HepG2 (cell line): ENCODE results near the gene HSPA1A. TPM values are rescaled to one million over a fixed set of nuclear protein-coding genes. Genes with fewer than 3 reads are reported as not detected.
A peak's percentile ranks its signal among the peaks of the same experiment; 100 is the strongest.

Experiments
- ELF3 ChIP-seq: IDR thresholded peaks from 2 replicates; pipeline ENCODE4 v1.6.1; 2016; ENCODE audit warnings: missing genetic modification reagents, missing compliant biosample characterization
- EP300 ChIP-seq, 3 experiments: sonication (generic) in 1 of 3; formaldehyde crosslinking in 1 of 3; IDR thresholded peaks; 2 replicates each; pipeline versions ENCODE4 v1.5.1 to v1.6.1; 2011 to 2020; ENCODE audit warnings: low read depth in 2 of 3, low read length in 2 of 3, borderline replicate concordance in 1 of 3, improper control_type of control experiment in 1 of 3, mild to moderate bottlenecking in 1 of 3, missing genetic modification reagents in 1 of 3, moderate library complexity in 1 of 3
- FOXK1 ChIP-seq: sonication (generic); formaldehyde crosslinking; IDR thresholded peaks from 2 replicates; pipeline ENCODE4 v1.4.0; 2020; ENCODE audit warnings: low read depth, missing genetic modification reagents, borderline replicate concordance
- HIVEP1 ChIP-seq: sonication (generic); formaldehyde crosslinking; IDR thresholded peaks from 2 replicates; pipeline ENCODE4 v1.4.0; 2020; ENCODE audit warnings: mild to moderate bottlenecking, missing genetic modification reagents
- HOXA3 ChIP-seq: sonication (generic); formaldehyde crosslinking; IDR thresholded peaks from 2 replicates; pipeline ENCODE4 v1.5.0; 2020; ENCODE audit warnings: missing genetic modification reagents
- KMT2B ChIP-seq: IDR thresholded peaks from 2 replicates; pipeline ENCODE4 v1.6.1; 2016; ENCODE audit warnings: missing genetic modification reagents, missing compliant biosample characterization
- MYC ChIP-seq: sonication (generic); formaldehyde crosslinking; IDR thresholded peaks from 2 replicates; pipeline ENCODE4 v1.9.0; 2021; ENCODE audit warnings: missing genetic modification reagents, borderline replicate concordance
- NFKBIZ ChIP-seq: IDR thresholded peaks from 2 replicates; pipeline ENCODE4 v1.6.1; 2018; ENCODE audit warnings: missing genetic modification reagents, missing compliant biosample characterization
- RFXAP ChIP-seq: sonication (generic); formaldehyde crosslinking; IDR thresholded peaks from 2 replicates; pipeline ENCODE4 v1.4.0; 2020; ENCODE audit warnings: missing genetic modification reagents, borderline replicate concordance
- SALL1 ChIP-seq: sonication (generic); formaldehyde crosslinking; IDR thresholded peaks from 2 replicates; pipeline ENCODE4 v1.8.0; 2022; ENCODE audit warnings: mild to moderate bottlenecking, missing genetic modification reagents
- SAP130 ChIP-seq: IDR thresholded peaks from 2 replicates; pipeline ENCODE4 v1.6.1; 2016; ENCODE audit warnings: low read depth
- SMC3 ChIP-seq: IDR thresholded peaks from 2 replicates; pipeline ENCODE4 v1.6.1; 2011; ENCODE audit warnings: low read length, improper control_type of control experiment
- SMYD3 ChIP-seq: sonication (generic); formaldehyde crosslinking; IDR thresholded peaks from 2 replicates; pipeline ENCODE4 v1.8.1; 2023; ENCODE audit warnings: mild to moderate bottlenecking, missing genetic modification reagents
- TGIF2 ChIP-seq: IDR thresholded peaks from 2 replicates; pipeline ENCODE4 v1.6.1; 2016; ENCODE audit warnings: control low read depth, missing compliant biosample characterization
- TRAFD1 ChIP-seq: sonication (generic); formaldehyde crosslinking; IDR thresholded peaks from 2 replicates; pipeline ENCODE4 v1.5.1; 2020; ENCODE audit warnings: missing genetic modification reagents, mild to moderate bottlenecking, borderline replicate concordance
- U2AF1 ChIP-seq: fragments of 200-400 bp; formaldehyde crosslinking; optimal IDR thresholded peaks from 2 replicates; pipeline ENCODE3; 2017; ENCODE audit warnings: mild to moderate bottlenecking, low read depth, low read length
- YY1 ChIP-seq: IDR thresholded peaks from 2 replicates; pipeline ENCODE4 v1.6.1; 2011; ENCODE audit warnings: low read length, low read depth, moderate library complexity, mild to moderate bottlenecking; ENCODE audit not compliant: insufficient read depth, insufficient replicate concordance
- ZFP36L2 ChIP-seq: sonication (generic); formaldehyde crosslinking; IDR thresholded peaks from 2 replicates; pipeline ENCODE4 v1.4.0; 2020; ENCODE audit warnings: missing genetic modification reagents
- ZNF160 ChIP-seq: sonication (generic); formaldehyde crosslinking; IDR thresholded peaks from 2 replicates; pipeline ENCODE4 v1.8.0; 2022; ENCODE audit warnings: mild to moderate bottlenecking, inconsistent platforms, missing genetic modification reagents
- ZNF276 ChIP-seq: sonication (generic); formaldehyde crosslinking; IDR thresholded peaks from 2 replicates; pipeline ENCODE4 v1.4.0; 2020; ENCODE audit warnings: mild to moderate bottlenecking, low read depth, missing genetic modification reagents
- ZNF431 ChIP-seq: sonication (generic); formaldehyde crosslinking; IDR thresholded peaks from 2 replicates; pipeline ENCODE4 v1.9.0; 2022; ENCODE audit warnings: missing genetic modification reagents, low read depth, mild to moderate bottlenecking, borderline replicate concordance
- ZNF580 ChIP-seq: IDR thresholded peaks from 2 replicates; pipeline ENCODE4 v1.6.1; 2016; ENCODE audit warnings: low read depth, borderline replicate concordance
- ZNF710 ChIP-seq: sonication (generic); formaldehyde crosslinking; IDR thresholded peaks from 2 replicates; pipeline ENCODE4 v1.5.0; 2020; ENCODE audit warnings: mild to moderate bottlenecking, missing genetic modification reagents, borderline replicate concordance
- ZSCAN30 ChIP-seq: sonication (generic); formaldehyde crosslinking; IDR thresholded peaks from 2 replicates; pipeline ENCODE4 v1.5.0; 2020; ENCODE audit warnings: mild to moderate bottlenecking, missing genetic modification reagents
- polyA plus RNA-seq, 8 experiments: library from polyadenylated mRNA; depleted of rRNA in 3 of 8; stranded (reverse) in 7 of 8; unstranded in 1 of 8; fragments of >200 nt; fragmentation: Illumina TruSeq in 4 of 8; extraction: Trizol in 4 of 8; gene quantifications; 2 replicates each; pipeline versions ENCODE4 v1.2.1 to v1.2.3, GENCODE V29; 2011 to 2016; ENCODE audit warnings: low read depth in 4 of 8, missing spikeins in 1 of 8, mixed read lengths in 1 of 8; ENCODE audit not compliant: insufficient read depth in 1 of 8
- total RNA-seq, 5 experiments: library from RNA; depleted of rRNA; stranded (reverse); fragments of >200 nt; fragmentation: Illumina TruSeq; extraction: Trizol; gene quantifications; 2 replicates each; pipeline ENCODE4 v1.2.3, GENCODE V29; 2016; ENCODE audit warnings: low read depth in 1 of 5

Gene HSPA1A
- total and polyA plus RNA-seq, 2 of the 13 experiments (the other 11 are each of a cell fraction or from before 2014, with no cell fraction given) = 44.5 to 85.0 TPM

- TF ChIP-seq RFXAP (CRISPR knock-in tag) (no peak), ZNF431 (CRISPR knock-in tag) (no peak), ZSCAN30 (CRISPR knock-in tag) (no peak), ZNF276 (CRISPR knock-in tag) (0 out of 2 replicates have a peak, but pooled peaks have one; percentile 61), SAP130 (CRISPR knock-in tag) (peak; percentile 76), ZNF710 (CRISPR knock-in tag) (peak; percentile 49; the same call in 1 of the 2 replicates), HIVEP1 (CRISPR knock-in tag) (peak; percentile 69; the same call in 1 of the 2 replicates), FOXK1 (peak; percentile 76; the same call in 1 of the 2 replicates), HOXA3 (CRISPR knock-in tag) (peak; percentile 30; the same call in 1 of the 2 replicates), EP300 (IDR thresholded peaks at IDR 0.05; ENCODE audit: low read depth in 2 of 2, low read length in 2 of 2) (no peak), EP300 (CRISPR knock-in tag; IDR thresholded peaks at IDR 0.05; ENCODE audit: borderline replicate concordance) (0 out of 2 replicates have a peak, but pooled peaks have one; percentile 12), ZFP36L2 (CRISPR knock-in tag) (no peak), TRAFD1 (no peak), U2AF1 (no peak), SMYD3 (no peak), NFKBIZ (CRISPR knock-in tag) (0 out of 2 replicates have a peak, but pooled peaks have one; percentile 42), MYC (CRISPR knock-in tag) (no peak; the same call in 1 of the 2 replicates), ZNF160 (CRISPR knock-in tag) (no peak), KMT2B (0 out of 2 replicates have a peak, but pooled peaks have one; percentile 48), SMC3 (peak; percentile 98), TGIF2 (0 out of 2 replicates have a peak, but pooled peaks have one; percentile 57), ELF3 (CRISPR knock-in tag) (peak; percentile 71), ZNF580 (CRISPR knock-in tag) (peak; percentile 66; the same call in 1 of the 2 replicates), YY1 (peak; percentile 66), SALL1 (CRISPR knock-in tag) (peak; percentile 60; the same call in 1 of the 2 replicates)
Observed at GRCh38 chr6:31769684-31770371, 45.5 kb upstream of the HSPA1A start (continued).
